Peyer's patch (tissue), 4 donors: ENCODE results near the gene ENTPD8.

Source experiments
- POLR2A ChIP-seq, 2 donors: fragments of 450-650 bp; IDR thresholded peaks; one replicate each; pipeline ENCODE4 v1.5.1; 2017; ENCODE audit warnings: antibody characterized with exemption in 2 of 2, mild to moderate bottlenecking in 2 of 2, moderate library complexity in 2 of 2
- TF ChIP-seq, protein P1 (sequence below), 6 experiments: fragments of 450-650 bp in 4 of 6; fragments of 200-600 bp in 2 of 6; sonication (generic) in 1 of 6; IDR thresholded peaks; one replicate each; pipeline ENCODE4 v1.5.1; 2017 to 2019; ENCODE audit warnings: antibody characterized with exemption in 6 of 6, mild to moderate bottlenecking in 3 of 6, moderate library complexity in 1 of 6

DNA sequence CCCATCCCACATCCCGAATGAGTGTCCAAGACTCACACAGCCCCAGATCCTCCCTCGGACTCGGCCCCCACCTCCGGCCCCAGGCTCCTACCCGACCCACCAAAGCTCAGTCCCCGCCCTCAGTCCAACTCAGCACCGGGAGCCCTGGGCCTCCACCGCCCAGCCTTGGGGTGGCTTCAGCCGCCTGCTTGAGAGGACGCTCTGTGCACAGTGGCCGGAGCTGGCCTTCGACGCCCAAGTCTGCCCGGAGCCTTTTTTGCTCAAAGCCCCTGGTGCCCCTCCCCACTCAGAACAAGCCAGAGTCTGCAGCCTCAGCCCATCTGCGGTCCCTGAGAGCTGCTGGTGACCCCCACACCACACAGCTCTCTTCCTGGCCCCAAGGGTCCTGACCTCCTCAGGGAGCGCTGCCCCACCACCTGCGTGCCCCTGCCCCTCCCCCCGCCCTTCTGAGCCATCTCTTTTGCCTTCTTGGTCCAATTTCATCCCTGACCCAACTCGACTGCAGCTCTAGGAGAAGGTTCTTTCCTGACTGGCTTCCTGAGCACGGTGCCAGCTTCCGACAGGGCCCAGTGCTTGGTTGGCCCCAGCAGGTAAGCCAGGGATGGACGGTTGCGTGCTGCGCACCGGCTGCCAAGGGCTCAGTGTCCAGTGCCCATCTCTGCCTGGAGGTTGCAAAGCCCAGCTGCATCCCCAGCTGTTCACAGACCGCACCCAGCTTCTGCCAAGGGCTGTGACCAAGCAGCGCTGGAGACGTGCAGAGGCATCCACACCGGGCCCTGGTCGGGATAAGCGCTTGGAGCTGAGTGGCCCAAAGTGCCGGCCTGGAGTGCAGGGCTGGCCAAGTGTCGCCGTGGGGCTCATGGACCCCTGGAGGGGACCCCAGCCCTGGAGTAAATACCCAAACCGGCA lies 45.6 kb upstream of the ENTPD8 start:
- TF ChIP-seq, protein P1, sequence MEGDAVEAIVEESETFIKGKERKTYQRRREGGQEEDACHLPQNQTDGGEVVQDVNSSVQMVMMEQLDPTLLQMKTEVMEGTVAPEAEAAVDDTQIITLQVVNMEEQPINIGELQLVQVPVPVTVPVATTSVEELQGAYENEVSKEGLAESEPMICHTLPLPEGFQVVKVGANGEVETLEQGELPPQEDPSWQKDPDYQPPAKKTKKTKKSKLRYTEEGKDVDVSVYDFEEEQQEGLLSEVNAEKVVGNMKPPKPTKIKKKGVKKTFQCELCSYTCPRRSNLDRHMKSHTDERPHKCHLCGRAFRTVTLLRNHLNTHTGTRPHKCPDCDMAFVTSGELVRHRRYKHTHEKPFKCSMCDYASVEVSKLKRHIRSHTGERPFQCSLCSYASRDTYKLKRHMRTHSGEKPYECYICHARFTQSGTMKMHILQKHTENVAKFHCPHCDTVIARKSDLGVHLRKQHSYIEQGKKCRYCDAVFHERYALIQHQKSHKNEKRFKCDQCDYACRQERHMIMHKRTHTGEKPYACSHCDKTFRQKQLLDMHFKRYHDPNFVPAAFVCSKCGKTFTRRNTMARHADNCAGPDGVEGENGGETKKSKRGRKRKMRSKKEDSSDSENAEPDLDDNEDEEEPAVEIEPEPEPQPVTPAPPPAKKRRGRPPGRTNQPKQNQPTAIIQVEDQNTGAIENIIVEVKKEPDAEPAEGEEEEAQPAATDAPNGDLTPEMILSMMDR (IDR thresholded peaks at IDR 0.05), result no peak
- TF ChIP-seq POLR2A (IDR thresholded peaks at IDR 0.05), result no peak
